HepG2 (cell line): ENCODE results near the gene TXLNA. TPM values are rescaled to one million over a fixed set of nuclear protein-coding genes. Genes with fewer than 3 reads are reported as not detected.

Experiments used
- ATAC-seq: fragments of 200-7000 bp; cut with Tn5 transposase; 3 replicates; pipeline ENCODE4 v1.9.1; 2020; ENCODE audit warnings: mild to moderate bottlenecking, moderate library complexity
- BruUV-seq: library from RNA; stranded (reverse); fragments of 400-500 nt; replicated peaks from 2 replicates; lab custom pipeline; 2021; lab: Mats Ljungman, UMichigan
- CTCF ChIA-PET: fragments of 300-600 bp; formaldehyde crosslinking; extraction: SDS; loops from one replicate; lab custom pipeline; 2021; ENCODE audit warnings: low total read pairs, inconsistent platforms, low intra/inter-chr PET ratio; lab: Yijun Ruan, JAX
- POLR2A ChIA-PET: fragments of 350-600 bp; sonication (Branson Sonifier 250); formaldehyde crosslinking; loops from one replicate; lab custom pipeline; 2020; ENCODE audit warnings: antibody characterized with exemption, inconsistent platforms; lab: Yijun Ruan, JAX
- DNase-seq: peaks from one replicate; pipeline ENCODE4 v3.0.0-alpha.2; 2015; ENCODE audit warnings: low spot score
- FAIRE-seq: peaks from 3 replicates; lab custom pipeline; 2011; peaks lifted over from hg19 to GRCh38; lab: Jason Lieb, UNC
- H2AFZ ChIP-seq: one replicate; pipeline ENCODE4 v1.6.1; 2011; ENCODE audit warnings: low read length, inconsistent platforms
- H3K27ac ChIP-seq: fragments of 300-600 bp; 3 replicates; pipeline ENCODE4 v1.8.0; 2011; ENCODE audit warnings: mixed run types, mild to moderate bottlenecking, mixed read lengths, low read length, inconsistent platforms; ENCODE audit not compliant: insufficient read depth; ENCODE audit errors: extremely low read length
- H3K27me3 ChIP-seq, 2 experiments: fragments of 200-600 bp in 1 of 2; 2 replicates in 1 of 2; 3 replicates in 1 of 2; pipeline versions ENCODE4 v1.6.0 to v1.8.0; 2011; ENCODE audit warnings: low read length in 2 of 2, mild to moderate bottlenecking in 2 of 2, moderate library complexity in 2 of 2, inconsistent platforms in 1 of 2; ENCODE audit not compliant: insufficient read depth in 2 of 2, control insufficient read depth in 1 of 2
- H3K36me3 ChIP-seq, 2 experiments: fragments of 200-600 bp in 1 of 2; replicated peaks in 1 of 2; 2 replicates in 1 of 2; 3 replicates in 1 of 2; pipeline versions ENCODE4 v1.5.1 to v1.8.0; 2011; ENCODE audit warnings: low read length in 2 of 2, inconsistent platforms in 1 of 2; ENCODE audit not compliant: insufficient read depth in 2 of 2, control insufficient read depth in 1 of 2
- H3K4me1 ChIP-seq: 2 replicates; pipeline ENCODE4 v1.5.1; 2012; ENCODE audit warnings: low read length, inconsistent platforms; ENCODE audit not compliant: insufficient read depth
- H3K4me2 ChIP-seq: 2 replicates; pipeline ENCODE4 v1.6.0; 2011; ENCODE audit warnings: low read depth, low read length, inconsistent platforms
- H3K4me3 ChIP-seq, 3 experiments: fragments of 200-600 bp in 1 of 3; sonication (generic), shearing (Covaris generic) in 1 of 3; replicated peaks in 1 of 3; 2 replicates each; pipeline ENCODE4 v1.5.1; 2011 to 2016; ENCODE audit warnings: low read length in 3 of 3, inconsistent platforms in 2 of 3, low read depth in 2 of 3, mild to moderate bottlenecking in 2 of 3, control low read depth in 1 of 3, mixed read lengths in 1 of 3; ENCODE audit not compliant: insufficient read depth in 1 of 3
- H3K79me2 ChIP-seq: one replicate; pipeline ENCODE4 v1.6.1; 2011; ENCODE audit warnings: low read length, inconsistent platforms; ENCODE audit not compliant: insufficient read depth
- H3K9ac ChIP-seq: 2 replicates; pipeline ENCODE4 v1.6.0; 2011; ENCODE audit warnings: mild to moderate bottlenecking, low read depth, low read length, inconsistent platforms; ENCODE audit not compliant: insufficient read depth
- H3K9me3 ChIP-seq: 2 replicates; pipeline ENCODE4 v1.5.1; 2012; ENCODE audit warnings: mild to moderate bottlenecking, low read length
- H4K20me1 ChIP-seq: 2 replicates; pipeline ENCODE4 v1.6.0; 2011; ENCODE audit warnings: inconsistent platforms, mild to moderate bottlenecking, low read length, moderate library complexity; ENCODE audit not compliant: insufficient read depth
- ASH2L ChIP-seq: fragments of 300-600, 200-600 bp; sonication (generic); IDR thresholded peaks from 2 replicates; pipeline ENCODE4 v1.7.0; 2017; ENCODE audit warnings: low read depth, mild to moderate bottlenecking, moderate library complexity, mixed read lengths, low read length; ENCODE audit not compliant: insufficient read length
- CREB1 ChIP-seq, 2 experiments: fragments of 450-650 bp in 1 of 2; IDR thresholded peaks; 2 replicates each; pipeline ENCODE4 v1.6.1; 2016 to 2017; ENCODE audit warnings: control low read depth in 1 of 2, mild to moderate bottlenecking in 1 of 2, missing compliant biosample characterization in 1 of 2, missing genetic modification characterization in 1 of 2
- GFI1 ChIP-seq: sonication (generic); formaldehyde crosslinking; IDR thresholded peaks from 2 replicates; pipeline ENCODE4 v1.5.0; 2020; ENCODE audit warnings: missing genetic modification reagents, mild to moderate bottlenecking, borderline replicate concordance
- REL ChIP-seq: sonication (generic); formaldehyde crosslinking; conservative IDR thresholded peaks from 2 replicates; pipeline ENCODE4 v1.8.0; 2022; ENCODE audit warnings: mild to moderate bottlenecking, missing genetic modification reagents, moderate library complexity
- SRY ChIP-seq: sonication (generic); formaldehyde crosslinking; IDR thresholded peaks from 2 replicates; pipeline ENCODE4 v1.8.0; 2022; ENCODE audit warnings: mild to moderate bottlenecking, missing genetic modification reagents
- THAP11 ChIP-seq: IDR thresholded peaks from 2 replicates; pipeline ENCODE4 v1.6.1; 2016; ENCODE audit warnings: missing biosample characterization, missing genetic modification reagents
- USF2 ChIP-seq, 2 experiments: sonication (generic) in 1 of 2; formaldehyde crosslinking in 1 of 2; IDR thresholded peaks; 2 replicates each; pipeline versions ENCODE4 v1.5.1 to v1.6.1; 2011 to 2020; ENCODE audit warnings: borderline replicate concordance in 1 of 2, low read depth in 1 of 2, low read length in 1 of 2, mild to moderate bottlenecking in 1 of 2, missing genetic modification reagents in 1 of 2, moderate library complexity in 1 of 2
- XBP1 ChIP-seq: sonication (generic); formaldehyde crosslinking; IDR thresholded peaks from 2 replicates; pipeline ENCODE4 v1.5.0; 2020; ENCODE audit warnings: missing genetic modification reagents
- ZBTB44 ChIP-seq: sonication (generic); formaldehyde crosslinking; IDR thresholded peaks from 2 replicates; pipeline ENCODE4 v1.4.0; 2020; ENCODE audit warnings: missing genetic modification reagents
- ZBTB49 ChIP-seq: sonication (generic); formaldehyde crosslinking; IDR thresholded peaks from 2 replicates; pipeline ENCODE4 v1.4.0; 2020; ENCODE audit warnings: missing genetic modification reagents, borderline replicate concordance
- ZNF160 ChIP-seq: sonication (generic); formaldehyde crosslinking; IDR thresholded peaks from 2 replicates; pipeline ENCODE4 v1.8.0; 2022; ENCODE audit warnings: mild to moderate bottlenecking, inconsistent platforms, missing genetic modification reagents
- ZNF530 ChIP-seq: sonication (generic); formaldehyde crosslinking; IDR thresholded peaks from 2 replicates; pipeline ENCODE4 v1.5.0; 2020; ENCODE audit warnings: low read depth, mild to moderate bottlenecking, missing genetic modification reagents
- ZNF598 ChIP-seq: sonication (generic); formaldehyde crosslinking; IDR thresholded peaks from 2 replicates; pipeline ENCODE4 v1.5.1; 2020; ENCODE audit warnings: mild to moderate bottlenecking, missing genetic modification reagents, borderline replicate concordance
- ZSCAN22 ChIP-seq: sonication (generic); formaldehyde crosslinking; IDR thresholded peaks from 2 replicates; pipeline ENCODE4 v1.4.0; 2020; ENCODE audit warnings: mild to moderate bottlenecking, missing genetic modification reagents
- WGBS: methylation state at CpG from one replicate; pipeline ENCODE4 v1.1.6; 2017; ENCODE audit warnings: low lambda C conversion rate; 5-methylcytosine and 5-hydroxymethylcytosine counted together
- in situ Hi-C: cut with HindIII; loops from 2 replicates; pipeline ENCODE4 v1.10.0; 2017; ENCODE audit warnings: low pct_unique_long_range_greater_than_20kb; ENCODE audit not compliant: extremely low pct_ligation_motif_present
- intact Hi-C: fragments of 100-400 bp; cut with micrococcal nuclease; formaldehyde crosslinking; loops from one replicate; pipeline ENCODE4 v1.10.0; 2022; ENCODE audit not compliant: unreplicated experiment
- polyA plus RNA-seq, 8 experiments: library from polyadenylated mRNA; depleted of rRNA in 3 of 8; stranded (reverse) in 7 of 8; unstranded in 1 of 8; fragments of >200 nt; fragmentation: Illumina TruSeq in 4 of 8; extraction: Trizol in 4 of 8; gene quantifications; 2 replicates each; pipeline versions ENCODE4 v1.2.1 to v1.2.3, GENCODE V29; 2011 to 2016; ENCODE audit warnings: low read depth in 4 of 8, missing spikeins in 1 of 8, mixed read lengths in 1 of 8; ENCODE audit not compliant: insufficient read depth in 1 of 8
- total RNA-seq, 5 experiments: library from RNA; depleted of rRNA; stranded (reverse); fragments of >200 nt; fragmentation: Illumina TruSeq; extraction: Trizol; gene quantifications; 2 replicates each; pipeline ENCODE4 v1.2.3, GENCODE V29; 2016; ENCODE audit warnings: low read depth in 1 of 5

TXLNA gene
- total and polyA plus RNA-seq, 2 of the 13 experiments (the other 11 are each of a cell fraction or from before 2014, with no cell fraction given) = 29.6 to 67.8 TPM

GRCh38 chr1:32179193-32179442 is 357 bp upstream of the TXLNA start (continued):
- TF ChIP-seq REL (CRISPR knock-in tag) = 0 out of 2 replicates have a peak, but pooled peaks have one; percentile 1
- TF ChIP-seq ZNF160 (CRISPR knock-in tag) = no peak
- TF ChIP-seq ZNF598 = no peak
- TF ChIP-seq ZSCAN22 = 0 out of 2 replicates have a peak, but pooled peaks have one; percentile 40
- TF ChIP-seq ZBTB49 (CRISPR knock-in tag) = 0 out of 2 replicates have a peak, but pooled peaks have one; percentile 48
- TF ChIP-seq, all 625 proteins: peak for 7

- no peaks in the 10 kb centered on the region for H3K27me3 ChIP-seq
- FAIRE-seq (no peak), DNase-seq (peak; percentile 18), ATAC-seq (peak; percentile 43)
- H3K4me2 ChIP-seq = peak overlapping the region; percentile 80
- in situ Hi-C loops = no loop called here
- 6% methylated on average over 35 of the region's 36 CpGs for WGBS
- POLR2A ChIA-PET = interaction anchor here (1.2 to 2.7 kb wide), 13 partner anchors 18 to 214 kb away, joined by 3 to 38 read pairs (median 8); partner anchors contain the start of genes BSDC1, CCDC28B, EIF3I and HDAC1
- intact Hi-C loops = no loop called here
- H2AFZ ChIP-seq = no peak overlapping the region
- peaks cover 8 to 26% of the 10 kb centered on the region in 2 experiments; a peak in 4 of 5 replicates for H3K36me3 ChIP-seq
- H3K9ac ChIP-seq = peak overlapping the region; percentile 84
- CTCF ChIA-PET = no interaction called here
- H3K4me1 ChIP-seq = peaks cover 67% of the 10 kb centered on the region
- H3K4me3 ChIP-seq = peak overlapping the region; percentile 58 to 76 (median 61)
- H3K9me3 ChIP-seq = no peaks in the 10 kb centered on the region
- H3K27ac ChIP-seq = peak overlapping the region; percentile 87
- BruUV-seq = no TSS peak
- H4K20me1 ChIP-seq = peaks cover 2% of the 10 kb centered on the region; the same call in 1 of the 2 replicates
- H3K79me2 ChIP-seq = peaks cover 40% of the 10 kb centered on the region
- TF ChIP-seq ZNF530 (CRISPR knock-in tag) (no peak), USF2 (IDR thresholded peaks at IDR 0.05; ENCODE audit: low read depth, low read length) (no peak), USF2 (CRISPR knock-in tag; IDR thresholded peaks at IDR 0.05; ENCODE audit: borderline replicate concordance) (no peak), ZBTB44 (CRISPR knock-in tag) (0 out of 2 replicates have a peak, but pooled peaks have one; percentile 20), GFI1 (CRISPR knock-in tag) (peak; percentile 44; the same call in 1 of the 2 replicates), CREB1 (IDR thresholded peaks at IDR 0.05) (no peak), CREB1 (CRISPR knock-in tag; IDR thresholded peaks at IDR 0.05) (0 out of 2 replicates have a peak, but pooled peaks have one; percentile 26), ASH2L (peak; percentile 47), SRY (CRISPR knock-in tag) (no peak), THAP11 (CRISPR knock-in tag) (no peak), XBP1 (no peak)
Measured at GRCh38 chr1:32180186-32181060, 948 bp downstream of the TXLNA start.
